OCI-M2 (cell line): ENCODE results near the gene ESAM.

Source experiments
- DNase-seq: peaks from one replicate; lab custom pipeline; 2025; ENCODE audit not compliant: unreplicated experiment; lab: John Stamatoyannopoulos, UW

The ESAM gene, protein sequence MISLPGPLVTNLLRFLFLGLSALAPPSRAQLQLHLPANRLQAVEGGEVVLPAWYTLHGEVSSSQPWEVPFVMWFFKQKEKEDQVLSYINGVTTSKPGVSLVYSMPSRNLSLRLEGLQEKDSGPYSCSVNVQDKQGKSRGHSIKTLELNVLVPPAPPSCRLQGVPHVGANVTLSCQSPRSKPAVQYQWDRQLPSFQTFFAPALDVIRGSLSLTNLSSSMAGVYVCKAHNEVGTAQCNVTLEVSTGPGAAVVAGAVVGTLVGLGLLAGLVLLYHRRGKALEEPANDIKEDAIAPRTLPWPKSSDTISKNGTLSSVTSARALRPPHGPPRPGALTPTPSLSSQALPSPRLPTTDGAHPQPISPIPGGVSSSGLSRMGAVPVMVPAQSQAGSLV

DNA sequence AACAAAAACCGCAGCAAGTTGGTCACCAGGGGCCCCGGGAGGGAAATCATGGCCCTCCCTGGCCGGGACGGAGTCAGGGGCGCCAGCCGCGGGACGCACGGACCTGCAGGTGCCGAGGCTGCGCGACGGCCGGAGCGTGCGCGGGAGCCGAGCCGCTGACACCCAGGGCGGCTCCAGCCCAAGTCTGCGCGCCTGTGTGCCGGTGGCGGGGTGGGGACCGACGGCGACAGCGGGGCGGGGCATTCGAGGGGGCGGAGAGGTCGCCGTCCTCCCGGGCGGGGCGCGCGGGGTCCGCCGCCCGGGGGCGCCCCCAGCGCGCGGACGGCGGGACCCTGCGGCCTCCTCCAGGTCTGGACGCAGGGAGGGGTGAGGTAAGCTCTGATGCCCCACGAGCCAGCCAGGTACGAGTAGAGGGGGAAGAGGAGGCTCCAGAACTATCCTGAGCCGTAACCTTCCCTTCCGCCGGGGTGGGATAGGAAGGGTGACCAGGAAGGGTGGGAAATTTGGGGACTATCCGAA is at the start of gene ESAM:
ESAM (minus strand) TSS at position 186 of the 519 bp plus-strand sequence; CDS start at position 50, 136 bp downstream.
- DNase-seq: no peak

- no peak for DNase-seq
Measured at GRCh38 chr11:124811399-124812125, 49.5 kb upstream of the ESAM start.

DNA sequence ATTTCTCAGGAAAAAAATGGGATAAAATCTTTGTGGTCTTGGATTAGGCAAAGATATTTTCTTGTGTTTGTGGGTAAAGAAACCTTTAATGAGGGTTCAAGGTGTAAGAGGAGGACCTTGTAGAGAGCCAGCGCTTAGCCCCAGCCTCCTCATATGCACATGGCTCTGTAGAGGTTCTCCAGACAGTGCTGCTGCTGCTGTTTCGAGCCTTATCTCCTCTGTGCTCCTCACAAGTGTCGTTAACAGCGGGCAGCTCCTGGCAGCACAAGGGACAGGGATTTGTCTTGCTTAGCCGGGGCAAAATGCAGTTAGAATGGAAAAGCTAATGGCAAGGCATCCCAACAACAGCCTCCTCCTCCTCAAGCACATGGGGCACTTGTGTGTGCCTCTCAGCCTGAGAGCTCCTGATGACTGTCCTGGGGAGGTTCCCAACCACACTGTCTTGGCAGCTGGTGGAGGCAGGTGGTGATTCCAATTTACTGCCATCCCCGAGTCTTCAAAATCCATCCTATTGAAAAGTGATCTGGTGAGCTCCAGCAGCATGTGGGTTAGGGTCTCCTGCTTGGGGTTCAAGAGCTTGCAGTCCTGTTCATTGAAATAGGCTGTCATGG is 45.7 kb upstream of the ESAM start:
- no peak for DNase-seq

- no peak for DNase-seq
Measured at GRCh38 chr11:124807201-124807600, 45.1 kb upstream of the ESAM start.

- DNase-seq: no peak
Measured at GRCh38 chr11:124804884-124805283, 42.8 kb upstream of the ESAM start.

GRCh38 chr11:124801636-124802312 is 39.7 kb upstream of the ESAM start:
- DNase-seq: no peak

DNA sequence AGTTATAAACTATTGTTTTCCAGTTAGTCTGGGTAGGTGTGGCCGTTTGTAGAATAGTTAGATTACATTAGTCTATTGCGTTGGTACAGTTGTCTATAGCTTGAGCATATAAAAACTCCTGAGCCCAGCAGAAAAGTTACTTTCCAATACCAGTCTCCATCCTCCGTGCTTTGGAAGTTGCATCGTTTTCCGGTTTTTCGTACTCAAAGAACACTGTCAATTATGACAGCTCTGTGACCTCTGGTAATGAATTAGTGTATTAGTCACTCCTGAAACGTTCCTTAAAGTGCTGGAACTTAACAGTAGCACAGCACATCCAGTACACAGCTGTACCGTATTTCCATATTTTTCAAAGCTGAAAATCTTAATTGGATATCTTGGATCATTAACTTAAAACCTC is 38.9 kb upstream of the ESAM start:
- DNase-seq: no peak

DNA sequence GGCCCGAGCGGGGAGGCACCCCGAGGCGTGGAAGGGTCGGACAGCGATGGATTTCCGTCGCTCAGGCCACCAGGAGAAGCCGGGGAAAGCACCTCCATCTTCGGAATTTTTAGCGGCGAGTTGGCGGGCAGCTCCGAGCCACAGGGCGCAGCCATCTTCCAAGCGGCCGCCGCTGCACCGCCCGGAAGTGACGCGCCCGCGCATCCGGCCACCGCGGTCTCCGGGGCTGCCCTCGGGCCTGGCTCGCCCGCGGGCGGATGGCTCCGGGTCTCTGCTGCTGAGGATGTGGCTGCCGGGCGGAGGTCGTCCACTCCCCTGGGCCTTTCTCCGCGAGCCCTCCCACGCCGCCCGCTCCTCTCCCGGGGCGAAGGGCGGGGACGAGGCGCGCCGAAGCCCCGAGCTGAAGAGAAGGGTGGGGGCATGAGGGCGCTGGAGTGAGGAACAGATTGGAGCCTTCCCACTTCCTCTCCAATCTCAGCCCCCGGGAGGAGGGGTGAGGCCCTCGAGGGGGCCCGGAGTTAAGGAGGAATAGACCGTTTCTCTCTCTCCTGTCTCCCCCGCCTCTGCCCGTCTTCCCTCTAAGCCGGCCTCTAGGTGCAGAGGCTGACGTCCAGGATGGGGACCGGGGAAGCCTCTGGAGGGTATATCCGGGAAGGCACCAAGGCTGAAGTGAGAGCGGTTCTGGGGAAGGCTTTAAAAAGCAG is 38.3 kb upstream of the ESAM start, which contains the start of gene MSANTD2:
MSANTD2 (minus strand) TSS at position 181 of the 704 bp plus-strand sequence; CDS start at position 155, 26 bp downstream.
- no peak for DNase-seq

DNA sequence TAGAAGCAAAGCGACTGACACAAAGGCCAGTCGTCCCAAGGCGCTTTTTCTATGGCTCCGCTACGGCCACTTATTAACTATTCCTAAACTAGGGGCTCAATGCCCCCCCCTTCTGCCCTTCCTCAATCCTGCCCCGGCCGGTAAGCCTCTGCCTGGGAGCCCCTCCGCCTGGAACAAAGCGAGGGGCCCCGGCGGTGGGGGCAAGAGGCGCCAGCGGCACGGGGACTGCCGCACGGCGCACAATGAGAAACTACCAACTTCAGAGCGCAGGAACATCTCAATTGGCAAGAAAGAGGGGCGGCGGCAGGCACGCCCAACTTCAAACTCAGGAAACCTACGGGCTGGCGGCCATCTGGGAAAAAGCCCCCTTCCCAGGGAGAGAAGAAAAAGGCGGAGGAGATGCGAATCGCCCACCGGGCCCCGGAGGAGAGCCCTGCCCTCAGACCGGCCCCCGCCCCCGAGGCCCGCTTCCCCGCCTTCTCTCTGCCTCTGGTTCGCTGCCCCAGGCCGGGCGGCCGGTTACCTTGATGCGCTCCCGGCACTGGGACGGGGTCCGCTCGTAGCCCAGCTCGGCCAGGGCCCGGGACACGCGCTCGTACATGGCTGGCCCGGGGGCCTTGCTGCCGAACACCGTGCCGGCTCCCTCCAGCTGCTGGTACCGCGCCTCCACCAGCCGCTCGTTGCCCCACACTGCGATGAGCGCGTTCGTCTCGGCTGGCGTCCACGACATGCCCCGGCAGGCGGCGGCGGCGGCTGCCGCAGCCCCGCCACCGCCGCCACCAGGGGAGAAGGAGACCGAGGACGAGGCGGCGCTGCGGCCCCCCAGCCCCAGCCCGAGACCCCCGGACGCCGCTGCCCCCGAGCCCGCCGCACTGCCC is 37.5 kb upstream of the ESAM start:
- DNase-seq: no peak

GRCh38 chr11:124798991-124799347 is 36.9 kb upstream of the ESAM start:
- DNase-seq: no peak

- DNase-seq: no peak
Measured at GRCh38 chr11:124796312-124796711, 34.2 kb upstream of the ESAM start.

- no peak for DNase-seq
Measured at GRCh38 chr11:124793466-124794278, 31.6 kb upstream of the ESAM start.

DNA sequence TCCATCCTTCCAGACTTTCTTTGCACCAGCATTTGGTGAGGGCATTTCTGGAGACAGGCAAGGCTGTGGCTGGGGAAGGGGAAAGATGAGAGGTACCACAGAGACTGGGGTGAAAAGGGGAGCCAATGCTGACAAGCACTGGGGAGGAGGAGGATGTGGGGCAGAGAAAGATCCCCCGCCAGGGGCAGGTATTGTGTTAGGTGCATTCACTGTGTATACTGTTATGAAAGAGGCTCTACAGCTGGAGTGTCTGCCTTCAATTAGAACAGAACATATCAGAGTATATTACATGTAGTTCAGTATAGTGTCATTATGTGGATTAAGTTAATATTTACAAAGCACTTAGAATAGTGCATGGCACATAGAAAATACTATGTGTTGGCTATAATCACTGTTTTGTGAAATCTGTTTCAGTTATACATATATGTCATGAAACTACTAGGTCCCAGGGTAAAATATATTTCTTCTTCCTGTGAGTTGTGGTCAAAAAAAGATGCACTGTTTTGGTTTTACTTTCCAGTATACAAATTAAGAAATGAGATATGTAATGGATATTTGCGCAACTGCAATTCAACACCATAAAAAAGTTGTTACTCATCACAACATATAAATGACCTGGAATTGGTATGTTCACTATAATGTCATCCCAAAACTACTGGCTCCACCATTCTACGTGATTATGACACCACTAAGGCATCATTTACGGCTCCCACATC is 29.7 kb upstream of the ESAM start:
- DNase-seq: no peak

GRCh38 chr11:124788521-124788920 is 26.4 kb upstream of the ESAM start:
- no peak for DNase-seq

DNA sequence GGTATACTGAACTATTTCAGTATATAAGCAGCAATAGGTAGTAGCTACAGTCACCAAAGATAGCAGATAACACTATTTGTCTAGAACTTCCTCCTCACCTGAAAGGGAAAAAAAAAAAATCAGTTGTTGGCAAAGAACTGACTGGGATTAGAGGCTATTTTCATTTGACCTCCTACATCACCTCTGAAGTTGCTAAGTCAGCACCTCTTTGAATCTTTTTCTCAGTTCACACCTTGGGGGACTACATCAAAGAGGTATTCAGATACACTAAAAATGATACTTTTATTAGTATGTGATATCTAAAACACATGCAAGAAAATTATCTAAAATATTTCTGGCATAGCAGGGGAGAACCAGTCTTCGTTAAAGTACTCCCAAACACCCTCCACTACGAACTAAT is 22.0 kb upstream of the ESAM start:
- no peak for DNase-seq

- no peak for DNase-seq
Measured at GRCh38 chr11:124783002-124783401, 20.9 kb upstream of the ESAM start.

DNA sequence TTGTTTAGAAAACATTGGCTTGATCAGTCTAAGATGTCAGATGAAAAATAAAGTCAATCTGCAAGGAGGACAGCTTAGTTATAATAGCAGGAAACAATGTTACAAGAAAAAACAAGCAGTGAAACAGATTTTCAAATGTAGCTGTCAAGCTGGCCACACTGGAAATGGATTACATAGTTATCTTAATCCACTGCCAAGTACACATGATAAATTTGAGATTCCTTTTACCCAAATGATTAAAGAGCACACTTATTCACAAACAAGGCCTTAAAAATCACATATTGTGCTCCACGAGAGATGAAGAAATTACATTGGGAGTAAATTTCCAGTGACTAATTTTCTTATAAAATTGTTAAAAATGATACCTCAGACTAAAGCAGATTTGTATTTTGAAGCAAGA is 17.5 kb upstream of the ESAM start:
- no peak for DNase-seq

DNA sequence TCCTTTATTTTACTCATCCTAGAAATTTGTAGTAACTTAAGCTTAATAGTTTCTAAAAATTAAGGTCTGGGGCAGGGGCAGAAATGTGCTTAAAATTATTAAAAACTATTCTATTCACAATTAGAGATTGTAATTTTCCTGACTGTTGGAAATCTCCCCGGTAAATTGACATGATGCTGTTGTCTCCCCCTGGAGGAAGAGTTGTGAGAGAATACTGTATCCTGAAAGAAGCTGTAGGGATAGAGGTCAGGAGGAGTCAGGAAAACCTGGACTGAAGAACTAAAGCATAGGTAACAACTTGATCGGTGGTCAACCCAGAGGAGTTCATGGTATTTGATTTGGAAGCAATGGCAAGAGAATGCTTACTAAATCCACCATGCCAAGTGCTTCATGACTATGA is 16.2 kb upstream of the ESAM start:
- DNase-seq: no peak
